Parathyroid adenoma (tissue), 2 donors: Measurements from ENCODE around the gene ZNF83.
"Not testable (repeated sequence)": the region's sequence is repeated elsewhere in the genome, so short reads cannot be mapped to it uniquely, and the experiment has no call there.

Experiments
- H2AFZ ChIP-seq: fragments of 300-600 bp; sonication (generic); one replicate; pipeline ENCODE4 v1.7.0; 2017; ENCODE audit warnings: antibody characterized with exemption, mild to moderate bottlenecking
- H3K27ac ChIP-seq: fragments of 300-600 bp; sonication (generic); one replicate; pipeline ENCODE4 v1.7.0; 2017
- H3K27me3 ChIP-seq: fragments of 300-600 bp; sonication (generic); one replicate; pipeline ENCODE4 v1.7.0; 2017; ENCODE audit warnings: low read length; ENCODE audit not compliant: control insufficient read depth, insufficient read depth
- H3K36me3 ChIP-seq: fragments of 300-600 bp; sonication (generic); one replicate; pipeline ENCODE4 v1.7.0; 2017; ENCODE audit warnings: low read length; ENCODE audit not compliant: control insufficient read depth, insufficient read depth
- H3K4me1 ChIP-seq: fragments of 300-600 bp; sonication (generic); one replicate; pipeline ENCODE4 v1.7.0; 2017; ENCODE audit warnings: control low read depth
- H3K4me2 ChIP-seq: fragments of 300-600 bp; sonication (generic); one replicate; pipeline ENCODE4 v1.7.0; 2017; ENCODE audit warnings: low read length
- H3K4me3 ChIP-seq: fragments of 300-600 bp; sonication (generic); one replicate; pipeline ENCODE4 v1.7.0; 2017; ENCODE audit warnings: low read depth, low read length
- H3K79me2 ChIP-seq: fragments of 300-600 bp; sonication (generic); one replicate; pipeline ENCODE4 v1.7.0; 2017; ENCODE audit warnings: control low read depth
- H3K9ac ChIP-seq: fragments of 300-600 bp; sonication (generic); one replicate; pipeline ENCODE4 v1.7.0; 2017; ENCODE audit warnings: mild to moderate bottlenecking
- H3K9me3 ChIP-seq: fragments of 300-600 bp; sonication (generic); one replicate; pipeline ENCODE4 v1.7.0; 2017; ENCODE audit warnings: low read length; ENCODE audit not compliant: control insufficient read depth
- CTCF ChIP-seq: fragments of 300-600 bp; sonication (generic); IDR thresholded peaks from one replicate; pipeline ENCODE4 v1.7.0; 2017; ENCODE audit warnings: antibody characterized with exemption, mild to moderate bottlenecking
- donor health status: primary hyperparathyroidism.

ZNF83 gene

GRCh38 chr19:52635786-52636570 lies 2.2 kb downstream of the ZNF83 start:
- Histone ChIP-seq H3K4me1 (peaks cover 3% of the 10 kb centered on the region), H3K9ac (no peak overlapping the region), H3K27ac (no peak overlapping the region), H3K9me3 (no peaks in the 10 kb centered on the region), H2AFZ (no peak overlapping the region), H3K4me3 (no peak overlapping the region), H3K27me3 (no peaks in the 10 kb centered on the region), H3K79me2 (no peaks in the 10 kb centered on the region), H3K4me2 (no peak overlapping the region), H3K36me3 (no peaks in the 10 kb centered on the region)
- TF ChIP-seq CTCF: no peak

GRCh38 chr19:52627441-52627840 lies 10.7 kb downstream of the ZNF83 start:
- H3K4me1 ChIP-seq, H3K9ac ChIP-seq, H3K36me3 ChIP-seq, H3K4me2 ChIP-seq, H3K9me3 ChIP-seq, H3K4me3 ChIP-seq, H3K27ac ChIP-seq, H3K27me3 ChIP-seq, H3K79me2 ChIP-seq, H2AFZ ChIP-seq: not testable (repeated sequence)

GRCh38 chr19:52626915-52627314 lies 11.2 kb downstream of the ZNF83 start:
- Histone ChIP-seq H3K9me3 (no peaks in the 10 kb centered on the region), H3K4me2 (no peak overlapping the region), H3K4me3 (no peak overlapping the region), H3K4me1 (no peaks in the 10 kb centered on the region), H3K36me3 (no peaks in the 10 kb centered on the region), H3K27me3 (no peaks in the 10 kb centered on the region), H2AFZ (no peak overlapping the region), H3K9ac (no peak overlapping the region), H3K27ac (no peak overlapping the region), H3K79me2 (no peaks in the 10 kb centered on the region)
- TF ChIP-seq CTCF: no peak

GRCh38 chr19:52622261-52622660 lies 15.9 kb downstream of the ZNF83 start:
- no peaks in the 10 kb centered on the region for H3K4me1 ChIP-seq
- H2AFZ ChIP-seq: no peak overlapping the region
- H3K4me3 ChIP-seq: no peak overlapping the region
- no peaks in the 10 kb centered on the region for H3K27me3 ChIP-seq
- H3K4me2 ChIP-seq: no peak overlapping the region
- H3K27ac ChIP-seq: no peak overlapping the region
- no peak for TF ChIP-seq CTCF
- H3K9me3 ChIP-seq: no peaks in the 10 kb centered on the region
- no peaks in the 10 kb centered on the region for H3K36me3 ChIP-seq
- no peaks in the 10 kb centered on the region for H3K79me2 ChIP-seq
- no peak overlapping the region for H3K9ac ChIP-seq

- no peak overlapping the region for H3K27ac ChIP-seq
Observed at GRCh38 chr19:52621376-52621775, 16.8 kb downstream of the ZNF83 start.

More at GRCh38 chr19:52621376-52621775, 16.8 kb downstream of the ZNF83 start:
- H3K4me2 ChIP-seq: no peak overlapping the region
- H3K9me3 ChIP-seq: no peaks in the 10 kb centered on the region
- no peaks in the 10 kb centered on the region for H3K36me3 ChIP-seq
- no peaks in the 10 kb centered on the region for H3K4me1 ChIP-seq
- H3K27me3 ChIP-seq: no peaks in the 10 kb centered on the region
- no peak overlapping the region for H3K9ac ChIP-seq
- no peak for TF ChIP-seq CTCF
- H3K79me2 ChIP-seq: no peaks in the 10 kb centered on the region
- H3K4me3 ChIP-seq: no peak overlapping the region
- H2AFZ ChIP-seq: no peak overlapping the region
